HEK293T (cell line): ENCODE data around the gene NFATC2IP.

ENCODE experiments used
- CTCF ChIA-PET: fragments of 350-600 bp; formaldehyde crosslinking; extraction: SDS; loops from one replicate; lab custom pipeline; 2021; ENCODE audit warnings: antibody characterized with exemption, inconsistent platforms; lab: Yijun Ruan, JAX
- POLR2A ChIA-PET: fragments of 350-600 bp; formaldehyde crosslinking; extraction: SDS; loops from one replicate; lab custom pipeline; 2020; ENCODE audit warnings: antibody characterized with exemption, inconsistent platforms; lab: Yijun Ruan, JAX
- DNase-seq: peaks from one replicate; pipeline ENCODE4 v3.0.0; 2012; ENCODE audit warnings: mixed read lengths; ENCODE audit errors: extremely low spot score
- ARNT ChIP-seq: fragments of 450-650 bp; IDR thresholded peaks from 2 replicates; pipeline ENCODE4 v1.6.1; 2017; ENCODE audit warnings: mild to moderate bottlenecking
- BHLHE40 ChIP-seq: fragments of 450-650 bp; IDR thresholded peaks from 2 replicates; pipeline ENCODE4 v1.6.1; 2016; ENCODE audit warnings: mild to moderate bottlenecking, moderate library complexity, borderline replicate concordance
- CTBP1 ChIP-seq: fragments of 450-650 bp; IDR thresholded peaks from 2 replicates; pipeline ENCODE4 v1.6.1; 2016; ENCODE audit warnings: borderline replicate concordance
- ELF4 ChIP-seq: fragments of 450-650 bp; IDR thresholded peaks from 2 replicates; pipeline ENCODE4 v1.6.1; 2017; ENCODE audit warnings: antibody characterized with exemption
- FOXA1 ChIP-seq: fragments of 450-650 bp; IDR thresholded peaks from 2 replicates; pipeline ENCODE4 v1.6.1; 2016; ENCODE audit warnings: mild to moderate bottlenecking
- FOXK2 ChIP-seq: fragments of 450-650 bp; IDR thresholded peaks from 2 replicates; pipeline ENCODE4 v1.6.1; 2016; ENCODE audit warnings: mild to moderate bottlenecking
- FOXM1 ChIP-seq: fragments of 450-650 bp; IDR thresholded peaks from 2 replicates; pipeline ENCODE4 v1.6.1; 2017; ENCODE audit warnings: mild to moderate bottlenecking, borderline replicate concordance
- HDGF ChIP-seq: fragments of 450-650 bp; IDR thresholded peaks from 2 replicates; pipeline ENCODE4 v1.6.1; 2017; ENCODE audit warnings: antibody characterized with exemption, borderline replicate concordance
- L3MBTL2 ChIP-seq: fragments of 450-650 bp; conservative IDR thresholded peaks from 2 replicates; pipeline ENCODE4 v1.6.1; 2016; ENCODE audit warnings: mild to moderate bottlenecking
- LEF1 ChIP-seq: fragments of 450-650 bp; IDR thresholded peaks from 2 replicates; pipeline ENCODE4 v1.6.1; 2017; ENCODE audit warnings: mild to moderate bottlenecking, borderline replicate concordance
- NFRKB ChIP-seq: fragments of 450-650 bp; IDR thresholded peaks from 2 replicates; pipeline ENCODE4 v1.6.1; 2016; ENCODE audit warnings: mild to moderate bottlenecking, moderate library complexity
- SP1 ChIP-seq: fragments of 450-650 bp; IDR thresholded peaks from 2 replicates; pipeline ENCODE4 v1.6.1; 2017
- SUZ12 ChIP-seq: fragments of 450-650 bp; IDR thresholded peaks from 2 replicates; pipeline ENCODE4 v1.6.1; 2016; ENCODE audit warnings: mild to moderate bottlenecking
- TARDBP ChIP-seq: fragments of 450-650 bp; IDR thresholded peaks from 2 replicates; pipeline ENCODE4 v1.6.1; 2016
- ZNF384 ChIP-seq: fragments of 450-650 bp; IDR thresholded peaks from 2 replicates; pipeline ENCODE4 v1.6.1; 2016
- TF ChIP-seq, protein P1 (sequence below): fragments of 450-650 bp; IDR thresholded peaks from 2 replicates; pipeline ENCODE4 v1.6.1; 2016

The NFATC2IP gene

DNA sequence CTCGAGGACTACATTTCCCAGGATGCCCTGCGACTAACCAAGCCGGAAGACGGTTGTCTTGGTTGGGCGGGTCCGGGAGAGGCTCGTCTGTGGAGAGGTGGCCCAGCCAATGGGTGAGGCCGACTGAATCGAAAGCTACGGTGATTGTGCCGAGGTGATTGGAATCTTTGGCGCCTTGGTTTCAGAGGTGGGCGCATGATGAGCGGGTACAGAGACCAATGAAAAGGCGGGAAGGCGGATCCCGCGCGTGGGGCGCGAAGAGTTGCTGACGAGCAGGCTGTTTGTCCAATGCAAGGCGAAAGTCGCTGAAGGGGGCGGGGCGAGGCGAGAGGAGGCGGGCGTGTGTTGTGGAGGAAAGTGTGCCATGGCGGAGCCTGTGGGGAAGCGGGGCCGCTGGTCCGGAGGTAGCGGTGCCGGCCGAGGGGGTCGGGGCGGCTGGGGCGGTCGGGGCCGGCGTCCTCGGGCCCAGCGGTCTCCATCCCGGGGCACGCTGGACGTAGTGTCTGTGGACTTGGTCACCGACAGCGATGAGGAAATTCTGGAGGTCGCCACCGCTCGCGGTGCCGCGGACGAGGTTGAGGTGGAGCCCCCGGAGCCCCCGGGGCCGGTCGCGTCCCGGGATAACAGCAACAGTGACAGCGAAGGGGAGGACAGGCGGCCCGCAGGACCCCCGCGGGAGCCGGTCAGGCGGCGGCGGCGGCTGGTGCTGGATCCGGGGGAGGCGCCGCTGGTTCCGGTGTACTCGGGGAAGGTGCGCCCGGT lies at the start of gene NFATC2IP:
TSS of gene NFATC2IP (plus strand) at position 290 of the 762 bp plus-strand sequence. CDS start at position 365, 75 bp downstream.
- TF ChIP-seq, protein P1, sequence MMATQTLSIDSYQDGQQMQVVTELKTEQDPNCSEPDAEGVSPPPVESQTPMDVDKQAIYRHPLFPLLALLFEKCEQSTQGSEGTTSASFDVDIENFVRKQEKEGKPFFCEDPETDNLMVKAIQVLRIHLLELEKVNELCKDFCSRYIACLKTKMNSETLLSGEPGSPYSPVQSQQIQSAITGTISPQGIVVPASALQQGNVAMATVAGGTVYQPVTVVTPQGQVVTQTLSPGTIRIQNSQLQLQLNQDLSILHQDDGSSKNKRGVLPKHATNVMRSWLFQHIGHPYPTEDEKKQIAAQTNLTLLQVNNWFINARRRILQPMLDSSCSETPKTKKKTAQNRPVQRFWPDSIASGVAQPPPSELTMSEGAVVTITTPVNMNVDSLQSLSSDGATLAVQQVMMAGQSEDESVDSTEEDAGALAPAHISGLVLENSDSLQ: peak; percentile 100
- TF ChIP-seq L3MBTL2: 0 out of 2 replicates have a peak, but pooled peaks have one; percentile 39
- no peak for TF ChIP-seq FOXA1
- peak; percentile 79 for TF ChIP-seq ELF4
- TF ChIP-seq ARNT: no peak
- no peak for TF ChIP-seq NFRKB
- TF ChIP-seq CTBP1: no peak
- no peak for TF ChIP-seq ZNF384
- TF ChIP-seq SP1: no peak
- ChIA-PET POLR2A (interaction anchor here (0.6 to 2.6 kb wide), 16 partner anchors 13 to 128 kb away, joined by 3 to 19 read pairs (median 4); partner anchors contain the start of genes ATXN2L, SH2B1, SPNS1 and TUFM), CTCF (interaction anchor here (0.6 kb wide), 2 partner anchors 14 to 16 kb away, joined by 3 read pairs; no protein-coding TSS in a partner anchor)
- peak; percentile 97 for DNase-seq

DNA sequence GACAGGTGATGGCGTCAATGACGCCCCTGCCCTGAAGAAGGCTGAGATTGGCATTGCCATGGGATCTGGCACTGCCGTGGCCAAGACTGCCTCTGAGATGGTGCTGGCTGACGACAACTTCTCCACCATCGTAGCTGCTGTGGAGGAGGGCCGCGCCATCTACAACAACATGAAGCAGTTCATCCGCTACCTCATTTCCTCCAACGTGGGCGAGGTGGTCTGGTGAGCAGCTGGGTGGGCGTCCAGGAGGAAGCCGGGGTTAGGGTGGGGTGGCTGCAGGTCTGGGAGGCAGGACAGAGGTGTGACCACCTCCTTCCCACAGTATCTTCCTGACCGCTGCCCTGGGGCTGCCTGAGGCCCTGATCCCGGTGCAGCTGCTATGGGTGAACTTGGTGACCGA lies 48.9 kb upstream of the NFATC2IP start:
- DNase-seq: no peak
- ChIA-PET POLR2A (no interaction called here), CTCF (no interaction called here)
- no peak for TF ChIP-seq FOXA1

DNA sequence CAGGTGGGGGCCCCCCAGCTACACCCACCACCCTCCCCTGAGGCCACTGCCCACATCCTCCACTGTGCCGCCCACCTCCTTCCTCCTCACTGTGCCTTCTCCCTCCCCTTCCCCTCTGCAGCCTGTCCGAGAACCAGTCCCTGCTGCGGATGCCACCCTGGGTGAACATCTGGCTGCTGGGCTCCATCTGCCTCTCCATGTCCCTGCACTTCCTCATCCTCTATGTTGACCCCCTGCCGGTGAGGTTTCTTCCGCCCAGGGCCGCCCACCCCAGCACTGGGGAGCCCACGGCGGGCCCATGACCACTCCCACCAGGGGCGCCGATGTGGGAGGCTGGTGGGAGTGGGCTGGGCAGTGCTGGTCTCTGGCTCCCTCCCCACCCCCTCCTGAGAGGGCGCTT lies 47.8 kb upstream of the NFATC2IP start:
- TF ChIP-seq LEF1: no peak
- no peak for TF ChIP-seq ZNF384
- no peak for TF ChIP-seq CTBP1
- TF ChIP-seq, protein P1: no peak
- no peak for TF ChIP-seq FOXA1
- TF ChIP-seq NFRKB: no peak
- no peak for TF ChIP-seq HDGF
- TF ChIP-seq BHLHE40: no peak
- TF ChIP-seq SP1: no peak
- no peak for TF ChIP-seq TARDBP
- TF ChIP-seq L3MBTL2: no peak
- ChIA-PET CTCF (no interaction called here), POLR2A (no interaction called here)
- no peak for DNase-seq

DNA sequence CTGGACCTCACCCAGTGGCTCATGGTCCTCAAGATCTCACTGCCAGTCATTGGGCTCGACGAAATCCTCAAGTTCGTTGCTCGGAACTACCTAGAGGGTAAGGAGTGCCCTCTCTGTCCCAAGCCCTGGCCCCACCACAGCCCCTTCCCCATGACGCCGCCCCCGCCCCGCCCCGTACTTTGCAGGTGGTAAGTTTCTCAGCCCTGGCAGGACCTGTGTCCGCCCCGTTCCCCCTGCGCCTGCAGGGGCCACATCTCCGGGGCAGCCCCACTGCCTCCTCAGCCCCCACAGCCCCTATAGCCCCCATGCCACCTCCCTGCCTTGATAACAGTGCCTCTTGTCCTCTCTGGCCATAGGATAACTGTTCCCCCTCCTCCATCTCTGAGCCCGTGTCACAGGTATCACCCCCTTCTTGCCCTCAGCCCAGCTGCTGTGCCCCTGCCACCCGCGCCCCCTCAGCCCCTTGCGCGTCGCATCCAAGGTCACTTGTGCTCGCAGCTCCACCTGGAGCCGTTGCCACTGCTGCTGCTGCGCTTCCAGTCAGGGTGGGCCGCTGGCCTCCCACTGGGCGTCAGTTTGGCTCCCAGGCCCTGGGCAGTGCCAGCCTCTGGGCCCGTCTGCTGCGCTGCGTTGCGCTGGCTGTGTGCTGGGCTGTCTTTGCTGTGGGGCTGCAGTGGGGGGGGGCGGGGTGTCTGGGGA lies 47.2 kb upstream of the NFATC2IP start:
- CTCF ChIA-PET: no interaction called here
- POLR2A ChIA-PET: interaction anchor here (1.0 kb wide), 1 partner anchor 33 kb away, joined by 3 read pairs; no protein-coding TSS in a partner anchor
- TF ChIP-seq FOXM1: no peak
- TF ChIP-seq, protein P1: no peak
- TF ChIP-seq NFRKB: no peak
- no peak for TF ChIP-seq ARNT
- TF ChIP-seq ZNF384: no peak
- TF ChIP-seq CTBP1: no peak
- no peak for TF ChIP-seq FOXK2
- TF ChIP-seq SUZ12: no peak
- TF ChIP-seq FOXA1: no peak
- TF ChIP-seq LEF1: no peak
- TF ChIP-seq HDGF: no peak
- no peak for TF ChIP-seq TARDBP
- no peak for TF ChIP-seq L3MBTL2

DNA sequence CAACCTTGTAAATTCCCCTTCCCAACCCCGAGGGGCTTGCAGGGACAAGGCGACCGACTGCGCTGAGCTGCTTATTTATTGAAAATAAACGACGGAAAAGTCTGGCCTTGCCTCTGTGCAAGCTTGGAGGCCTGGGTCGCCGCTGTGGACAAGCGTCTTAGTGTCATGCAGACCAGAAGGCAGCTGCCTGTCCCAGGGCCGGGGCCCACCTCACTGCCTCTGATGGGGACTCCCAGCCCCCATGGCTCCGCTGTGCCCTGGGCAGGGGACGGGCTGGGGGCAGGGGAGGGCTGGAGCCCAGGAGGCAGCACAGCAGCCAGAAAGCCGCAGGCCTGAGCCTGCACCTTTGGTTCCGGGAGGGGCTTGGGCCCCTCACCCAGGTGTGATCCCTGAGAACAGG lies 46.4 kb upstream of the NFATC2IP start:
- ChIA-PET CTCF (no interaction called here), POLR2A (interaction anchor here (1.0 kb wide), 1 partner anchor 32 kb away, joined by 3 read pairs; no protein-coding TSS in a partner anchor)
- no peak for DNase-seq
- TF ChIP-seq, protein P1: no peak
- TF ChIP-seq ELF4 (no peak), ARNT (no peak), ZNF384 (no peak), NFRKB (no peak), L3MBTL2 (no peak), SP1 (no peak), TARDBP (no peak), FOXK2 (no peak)

More for the DNA sequence above, 47.2 kb upstream of the NFATC2IP start:
- no peak for DNase-seq

DNA sequence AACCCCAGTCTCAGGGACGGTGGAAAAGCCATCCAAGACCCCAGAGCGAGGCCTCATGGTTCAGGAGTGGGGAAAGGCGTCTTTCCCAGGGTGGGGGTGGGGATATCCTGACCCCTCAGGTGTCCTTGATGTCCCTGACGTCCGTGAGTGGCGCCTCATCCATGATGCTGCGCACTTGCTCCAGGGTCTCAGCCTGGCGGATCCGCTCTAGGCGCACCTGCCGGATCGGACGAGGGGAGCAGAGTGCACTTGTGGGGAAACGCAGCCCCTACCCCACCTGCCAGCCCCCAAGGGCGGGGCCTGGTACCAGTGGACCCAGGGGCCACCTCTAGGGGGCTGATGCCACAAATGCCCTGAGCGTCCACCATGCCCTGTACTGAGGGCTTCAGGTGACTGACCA lies 45.9 kb upstream of the NFATC2IP start:
- DNase-seq: no peak
- ChIA-PET POLR2A (interaction anchor here (1.0 kb wide), 1 partner anchor 32 kb away, joined by 3 read pairs; no protein-coding TSS in a partner anchor), CTCF (no interaction called here)
- no peak for TF ChIP-seq FOXM1
- TF ChIP-seq ZNF384: no peak
